Measurements from ENCODE around the gene OR5AC2.

The OR5AC2 gene

GRCh38 chr3:98114264-98114663 is 27.3 kb downstream of the OR5AC2 start:
- in situ Hi-C loops (cut with MboI; ENCODE audit: low pct_unique_long_range_greater_than_20kb, low sequenced_read_pairs, unreplicated experiment) = no loop called here
- TF ChIP-seq, protein P1, sequence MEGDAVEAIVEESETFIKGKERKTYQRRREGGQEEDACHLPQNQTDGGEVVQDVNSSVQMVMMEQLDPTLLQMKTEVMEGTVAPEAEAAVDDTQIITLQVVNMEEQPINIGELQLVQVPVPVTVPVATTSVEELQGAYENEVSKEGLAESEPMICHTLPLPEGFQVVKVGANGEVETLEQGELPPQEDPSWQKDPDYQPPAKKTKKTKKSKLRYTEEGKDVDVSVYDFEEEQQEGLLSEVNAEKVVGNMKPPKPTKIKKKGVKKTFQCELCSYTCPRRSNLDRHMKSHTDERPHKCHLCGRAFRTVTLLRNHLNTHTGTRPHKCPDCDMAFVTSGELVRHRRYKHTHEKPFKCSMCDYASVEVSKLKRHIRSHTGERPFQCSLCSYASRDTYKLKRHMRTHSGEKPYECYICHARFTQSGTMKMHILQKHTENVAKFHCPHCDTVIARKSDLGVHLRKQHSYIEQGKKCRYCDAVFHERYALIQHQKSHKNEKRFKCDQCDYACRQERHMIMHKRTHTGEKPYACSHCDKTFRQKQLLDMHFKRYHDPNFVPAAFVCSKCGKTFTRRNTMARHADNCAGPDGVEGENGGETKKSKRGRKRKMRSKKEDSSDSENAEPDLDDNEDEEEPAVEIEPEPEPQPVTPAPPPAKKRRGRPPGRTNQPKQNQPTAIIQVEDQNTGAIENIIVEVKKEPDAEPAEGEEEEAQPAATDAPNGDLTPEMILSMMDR (IDR thresholded peaks at IDR 0.05; ENCODE audit: extremely low read depth, insufficient read depth, missing control alignments) = no peak

DNA sequence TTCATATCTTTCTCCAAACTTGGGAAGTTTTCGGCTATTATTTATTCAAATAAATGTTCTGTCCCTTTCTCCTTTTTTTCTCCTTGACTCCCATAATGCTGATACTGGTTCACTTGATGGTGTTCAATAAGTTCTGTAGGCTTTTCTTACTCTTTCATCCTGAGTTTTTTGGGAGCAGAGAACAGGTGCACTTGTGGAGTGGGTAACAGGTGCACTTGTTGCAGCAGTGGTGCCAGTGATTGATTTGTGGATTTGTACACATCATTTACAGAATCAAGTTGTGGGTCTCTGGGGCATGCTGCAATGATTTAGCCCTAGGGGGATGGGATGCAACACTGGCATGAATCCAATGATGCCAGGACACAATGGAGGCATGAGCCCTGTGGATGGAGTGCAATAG is 28.7 kb downstream of the OR5AC2 start:
- in situ Hi-C loops (cut with MboI; ENCODE audit: low pct_unique_long_range_greater_than_20kb, low sequenced_read_pairs, unreplicated experiment) = no loop called here
- TF ChIP-seq, protein P1 (IDR thresholded peaks at IDR 0.05; ENCODE audit: extremely low read depth, insufficient read depth, missing control alignments) = no peak
- DNase-seq (ENCODE audit: low spot score) = no peak

More at GRCh38 chr3:98114264-98114663, 27.3 kb downstream of the OR5AC2 start:
- no peak for DNase-seq (ENCODE audit: low spot score)

DNA sequence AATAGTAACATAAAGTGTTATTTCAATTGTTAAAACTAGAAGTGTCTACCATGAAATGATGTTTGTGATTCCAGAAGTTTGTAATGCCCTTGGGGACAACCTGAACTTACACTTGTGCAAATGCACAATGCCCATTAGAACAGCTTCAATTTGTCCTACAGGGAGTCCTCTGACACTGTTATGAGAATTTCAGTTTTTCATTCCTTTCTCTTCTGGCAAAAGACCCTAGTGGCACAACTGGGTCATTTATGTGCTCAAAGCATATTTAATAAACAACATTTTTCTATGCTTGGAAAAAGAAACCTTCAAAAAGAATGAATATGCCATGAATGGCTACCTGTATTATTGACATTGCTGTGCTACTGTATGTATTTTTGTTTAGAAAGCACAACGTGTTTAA is 43.4 kb downstream of the OR5AC2 start, which contains the start of gene OR5H1:
OR5H1 (plus strand) TSS at position 301 of the 400 bp plus-strand sequence. CDS start 1,977 bp downstream, outside the sequence.
- DNase-seq (ENCODE audit: low spot score) = no peak
- TF ChIP-seq, protein P1 (IDR thresholded peaks at IDR 0.05; ENCODE audit: extremely low read depth, insufficient read depth, missing control alignments) = no peak

DNA sequence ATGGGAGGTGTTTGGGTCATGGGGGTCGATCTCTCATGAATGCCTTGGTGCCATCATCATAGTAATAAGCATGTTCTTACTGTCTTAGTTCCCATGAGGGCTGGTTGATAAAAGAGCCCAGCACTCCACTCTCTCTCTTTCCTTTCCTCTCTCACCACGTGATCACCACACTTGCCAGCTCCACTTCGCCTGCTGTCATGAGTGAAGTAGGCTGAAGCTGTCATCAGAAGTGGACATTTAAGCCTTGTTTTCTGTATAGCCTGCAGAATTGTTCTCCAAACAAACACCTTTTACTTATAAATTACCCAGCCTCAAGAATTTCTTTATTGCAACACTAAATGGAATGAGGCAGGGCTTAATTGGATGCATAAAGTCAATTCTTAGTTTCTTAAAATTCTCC is 49.7 kb downstream of the OR5AC2 start:
- in situ Hi-C loops (cut with MboI; ENCODE audit: low pct_unique_long_range_greater_than_20kb, low sequenced_read_pairs, unreplicated experiment) = no loop called here
- no peak for DNase-seq (ENCODE audit: low spot score)
- TF ChIP-seq, protein P1 (IDR thresholded peaks at IDR 0.05; ENCODE audit: extremely low read depth, insufficient read depth, missing control alignments) = no peak

More for the DNA sequence above, 43.4 kb downstream of the OR5AC2 start, which contains the start of gene OR5H1:
- in situ Hi-C loops (cut with MboI; ENCODE audit: low pct_unique_long_range_greater_than_20kb, low sequenced_read_pairs, unreplicated experiment) = no loop called here
